ENCODE data around the gene ITGA1. TPM values are rescaled to one million over a fixed set of nuclear protein-coding genes. Genes with fewer than 3 reads are reported as not detected.

Gene ITGA1
- total and polyA plus RNA-seq, 2 of the 8 experiments (the other 6 are each of a cell fraction or from before 2014, with no cell fraction given), result 2.3 to 9.0 TPM

GRCh38 chr5:52897238-52897614 is 109.5 kb downstream of the ITGA1 start:
- Histone ChIP-seq H4K8ac (ENCODE audit: extremely low read depth, insufficient read depth, low read length) (no peak overlapping the region), H3K23ac (ENCODE audit: insufficient read length) (no peak overlapping the region), H2BK5ac (ENCODE audit: low read depth, low read length) (no peak overlapping the region), H2AFZ (ENCODE audit: low read length) (no peak overlapping the region), H3K14ac (ENCODE audit: insufficient read length) (no peak overlapping the region), H2AK5ac (ENCODE audit: low read depth, low read length) (no peak overlapping the region), H2BK20ac (ENCODE audit: low read length) (no peak overlapping the region), H3K4ac (replicated peaks; ENCODE audit: insufficient read length, low read depth, low read length) (no peak overlapping the region), H3K18ac (ENCODE audit: extremely low read depth, low read length) (no peak overlapping the region), H3K79me1 (ENCODE audit: low read depth, low read length) (no peaks in the 10 kb centered on the region), H2BK12ac (ENCODE audit: low read depth, low read length) (no peak overlapping the region), H4K91ac (replicated peaks; ENCODE audit: insufficient read length, low read length) (no peak overlapping the region), H3K9ac (replicated peaks in 1 of 4; ENCODE audit: extremely low read depth in 1 of 4, low read depth in 3 of 4, low read length in 3 of 4) (no peak overlapping the region), H3K4me1 (replicated peaks in 1 of 4; ENCODE audit: control insufficient read depth in 3 of 4, insufficient read depth in 4 of 4, low read length in 3 of 4) (no peaks in the 10 kb centered on the region), H3K9me3 (ENCODE audit: insufficient read depth in 2 of 2, low read depth in 1 of 2, low read length in 1 of 2) (no peaks in the 10 kb centered on the region), H3K27me3 (replicated peaks in 1 of 4; ENCODE audit: control insufficient read depth in 3 of 4, extremely low read depth in 1 of 4, insufficient read depth in 3 of 4, low read length in 3 of 4) (no peaks in the 10 kb centered on the region), H3K79me2 (ENCODE audit: control insufficient read depth in 1 of 2, insufficient read depth in 2 of 2, low read length in 2 of 2) (no peaks in the 10 kb centered on the region), H4K20me1 (replicated peaks in 1 of 2; ENCODE audit: control insufficient read depth in 1 of 2, insufficient read depth in 2 of 2, low read length in 2 of 2) (no peaks in the 10 kb centered on the region), H2BK15ac (ENCODE audit: low read length) (no peak overlapping the region), H2BK120ac (replicated peaks; ENCODE audit: low read depth, low read length) (no peak overlapping the region), H3K4me3 (ENCODE audit: extremely low read depth in 1 of 4, insufficient read depth in 2 of 4, low read depth in 3 of 4, low read length in 4 of 4) (no peak overlapping the region), H3K4me2 (ENCODE audit: insufficient read depth in 1 of 2, low read depth in 2 of 2, low read length in 2 of 2) (no peak overlapping the region), H4K5ac (ENCODE audit: insufficient read length, low read depth, low read length) (no peak overlapping the region), H3K27ac (ENCODE audit: low read depth, low read length) (no peak overlapping the region), H3K23me2 (ENCODE audit: low read depth, low read length) (no peaks in the 10 kb centered on the region), H3K56ac (replicated peaks; ENCODE audit: insufficient read length, low read depth, low read length) (no peak overlapping the region), H3K36me3 (ENCODE audit: control insufficient read depth in 2 of 4, insufficient read depth in 4 of 4, low read length in 3 of 4) (no peaks in the 10 kb centered on the region)
- POLR2A ChIA-PET (ENCODE audit: partially characterized antibody), result interaction anchor here (0.6 kb wide), 1 partner anchor 34 kb away, joined by 3 read pairs; no protein-coding TSS in a partner anchor
- CTCF ChIA-PET (ENCODE audit: partially characterized antibody), result interaction anchor here (0.7 to 1.0 kb wide), 2 partner anchors 18 to 109 kb away, joined by 3 read pairs; partner anchors contain the start of genes ITGA1 and PELO
- FAIRE-seq, result no peak
- no peak for DNase-seq (ENCODE audit: low read depth in 1 of 2, low spot score in 2 of 2)
- TF ChIP-seq NRF1 (IDR thresholded peaks at IDR 0.05; ENCODE audit: low read depth, low read length) (no peak), EZH2 (IDR thresholded peaks at IDR 0.05; ENCODE audit: low read depth, low read length, severe bottlenecking) (no peak), NANOG (IDR thresholded peaks at IDR 0.05; ENCODE audit: insufficient read depth, low read depth, low read length, poor library complexity, severe bottlenecking) (no peak), YY1 (IDR thresholded peaks at IDR 0.05; ENCODE audit: low read depth, low read length) (no peak), SP1 (IDR thresholded peaks at IDR 0.05; ENCODE audit: low read depth, low read length) (no peak), RNF2 (IDR thresholded peaks at IDR 0.05; ENCODE audit: borderline replicate concordance, low read depth, low read length, missing control alignments, poor library complexity, severe bottlenecking) (no peak), ASH2L (IDR thresholded peaks at IDR 0.05; ENCODE audit: low read length) (no peak), POLR2A (IDR thresholded peaks at IDR 0.05; ENCODE audit: control extremely low read depth in 1 of 2, low read depth in 2 of 2, low read length in 2 of 2) (no peak), SIRT6 (IDR thresholded peaks at IDR 0.05; ENCODE audit: low read length) (no peak), BACH1 (IDR thresholded peaks at IDR 0.05; ENCODE audit: low read length) (no peak), EGR1 (IDR thresholded peaks at IDR 0.05; ENCODE audit: borderline replicate concordance, low read depth, low read length) (no peak), GTF2F1 (IDR thresholded peaks at IDR 0.05; ENCODE audit: borderline replicate concordance, low read depth, low read length) (no peak), KDM5A (IDR thresholded peaks at IDR 0.05; ENCODE audit: low read length) (no peak), SP4 (IDR thresholded peaks at IDR 0.05; ENCODE audit: low read length) (no peak), RBBP5 (IDR thresholded peaks at IDR 0.05; ENCODE audit: borderline replicate concordance, low read depth, low read length) (no peak)
- TF ChIP-seq, protein P1, sequence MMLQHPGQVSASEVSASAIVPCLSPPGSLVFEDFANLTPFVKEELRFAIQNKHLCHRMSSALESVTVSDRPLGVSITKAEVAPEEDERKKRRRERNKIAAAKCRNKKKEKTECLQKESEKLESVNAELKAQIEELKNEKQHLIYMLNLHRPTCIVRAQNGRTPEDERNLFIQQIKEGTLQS (IDR thresholded peaks at IDR 0.05; ENCODE audit: insufficient read depth, low read depth, low read length), result no peak
